Measurements from ENCODE around the gene AURKB.

The AURKB gene

DNA sequence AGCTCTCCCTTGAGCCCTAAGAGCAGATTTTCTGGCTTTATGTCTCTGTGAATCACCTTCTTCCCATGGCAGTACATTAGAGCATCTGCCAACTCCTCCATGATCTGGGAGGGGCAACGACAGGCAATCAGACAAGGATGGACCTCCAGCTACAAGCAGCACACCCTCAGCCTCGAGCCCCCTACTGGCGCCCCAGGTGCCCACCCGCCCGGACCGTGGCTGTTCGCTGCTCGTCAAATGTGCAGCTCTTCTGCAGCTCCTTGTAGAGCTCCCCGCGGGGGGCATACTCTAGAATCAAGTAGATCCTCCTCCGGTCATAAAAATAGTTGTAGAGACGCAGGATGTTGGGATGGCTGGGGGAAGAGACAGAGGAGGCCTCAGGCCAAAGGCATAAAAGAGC is 3.8 kb downstream of the AURKB start:
- H3K4me1 ChIP-seq (ENCODE audit: low read depth, poor library complexity, severe bottlenecking): peaks cover 3% of the 10 kb centered on the region
- H3K9ac ChIP-seq: no peak overlapping the region
- TF ChIP-seq, protein P1, sequence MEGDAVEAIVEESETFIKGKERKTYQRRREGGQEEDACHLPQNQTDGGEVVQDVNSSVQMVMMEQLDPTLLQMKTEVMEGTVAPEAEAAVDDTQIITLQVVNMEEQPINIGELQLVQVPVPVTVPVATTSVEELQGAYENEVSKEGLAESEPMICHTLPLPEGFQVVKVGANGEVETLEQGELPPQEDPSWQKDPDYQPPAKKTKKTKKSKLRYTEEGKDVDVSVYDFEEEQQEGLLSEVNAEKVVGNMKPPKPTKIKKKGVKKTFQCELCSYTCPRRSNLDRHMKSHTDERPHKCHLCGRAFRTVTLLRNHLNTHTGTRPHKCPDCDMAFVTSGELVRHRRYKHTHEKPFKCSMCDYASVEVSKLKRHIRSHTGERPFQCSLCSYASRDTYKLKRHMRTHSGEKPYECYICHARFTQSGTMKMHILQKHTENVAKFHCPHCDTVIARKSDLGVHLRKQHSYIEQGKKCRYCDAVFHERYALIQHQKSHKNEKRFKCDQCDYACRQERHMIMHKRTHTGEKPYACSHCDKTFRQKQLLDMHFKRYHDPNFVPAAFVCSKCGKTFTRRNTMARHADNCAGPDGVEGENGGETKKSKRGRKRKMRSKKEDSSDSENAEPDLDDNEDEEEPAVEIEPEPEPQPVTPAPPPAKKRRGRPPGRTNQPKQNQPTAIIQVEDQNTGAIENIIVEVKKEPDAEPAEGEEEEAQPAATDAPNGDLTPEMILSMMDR (conservative IDR thresholded peaks at IDR 0.05; ENCODE audit: low read depth, low read length): no peak
- no peak overlapping the region for H3K4me2 ChIP-seq
- H3K79me2 ChIP-seq (ENCODE audit: insufficient read depth, low read depth): peaks cover 10% of the 10 kb centered on the region; the same call in 1 of the 2 replicates
- H3K4me3 ChIP-seq (IDR thresholded peaks at IDR 0.05; ENCODE audit: insufficient read depth, low read depth, low read length): no peak overlapping the region
- no peaks in the 10 kb centered on the region for H3K27me3 ChIP-seq (ENCODE audit: insufficient read depth, low read depth)
- no peaks in the 10 kb centered on the region for H4K20me1 ChIP-seq (ENCODE audit: insufficient read depth)
- H3K36me3 ChIP-seq (ENCODE audit: insufficient read depth): no peaks in the 10 kb centered on the region
- H3K27ac ChIP-seq: no peak overlapping the region
- no peak overlapping the region for H2AFZ ChIP-seq (ENCODE audit: low read depth)

DNA sequence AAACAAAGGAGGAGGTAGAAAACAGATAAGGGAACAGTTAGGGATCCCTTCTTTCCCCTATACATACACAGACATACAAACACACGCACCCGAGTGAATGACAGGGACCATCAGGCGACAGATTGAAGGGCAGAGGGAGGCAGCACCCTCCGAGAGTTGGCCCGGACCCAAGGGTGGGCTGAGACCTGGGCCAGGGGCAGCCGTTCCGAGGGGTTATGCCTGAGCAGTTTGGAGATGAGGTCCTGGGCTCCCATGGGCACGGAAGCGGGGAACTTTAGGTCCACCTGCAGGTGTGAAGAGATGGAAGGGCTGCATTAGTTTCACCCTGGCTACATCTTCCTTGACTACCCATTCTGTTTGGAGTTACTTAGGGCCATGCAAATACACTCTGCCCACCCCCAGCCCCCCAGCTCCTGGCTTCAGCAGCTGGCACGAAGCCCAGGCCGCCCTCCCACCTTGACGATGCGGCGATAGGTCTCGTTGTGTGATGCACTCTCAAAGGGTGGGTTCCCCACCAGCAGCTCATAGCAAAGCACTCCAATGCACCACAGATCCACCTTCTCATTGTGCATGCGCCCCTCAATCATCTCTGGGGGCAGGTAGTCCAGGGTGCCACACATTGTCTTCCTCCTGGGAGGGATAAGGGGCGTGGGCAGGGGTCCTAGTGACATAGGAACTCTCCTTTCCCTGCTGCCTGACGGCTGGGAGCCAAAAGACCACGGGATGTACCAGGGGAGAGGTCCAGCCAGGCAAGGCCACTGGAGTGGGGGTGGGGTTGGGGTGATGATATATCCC is 5.4 kb downstream of the AURKB start:
- H3K9ac ChIP-seq: no peak overlapping the region
- H2AFZ ChIP-seq (ENCODE audit: low read depth): no peak overlapping the region
- no peaks in the 10 kb centered on the region for H3K27me3 ChIP-seq (ENCODE audit: insufficient read depth, low read depth)
- H4K20me1 ChIP-seq (ENCODE audit: insufficient read depth): no peaks in the 10 kb centered on the region
- H3K36me3 ChIP-seq (ENCODE audit: insufficient read depth): no peaks in the 10 kb centered on the region
- no peak overlapping the region for H3K27ac ChIP-seq
- no peak overlapping the region for H3K4me3 ChIP-seq (IDR thresholded peaks at IDR 0.05; ENCODE audit: insufficient read depth, low read depth, low read length)
- TF ChIP-seq, protein P1 (conservative IDR thresholded peaks at IDR 0.05; ENCODE audit: low read depth, low read length): no peak
- peaks cover 10% of the 10 kb centered on the region; the same call in 1 of the 2 replicates for H3K79me2 ChIP-seq (ENCODE audit: insufficient read depth, low read depth)
- no peak overlapping the region for H3K4me2 ChIP-seq
- no peaks in the 10 kb centered on the region for H3K4me1 ChIP-seq (ENCODE audit: low read depth, poor library complexity, severe bottlenecking)

DNA sequence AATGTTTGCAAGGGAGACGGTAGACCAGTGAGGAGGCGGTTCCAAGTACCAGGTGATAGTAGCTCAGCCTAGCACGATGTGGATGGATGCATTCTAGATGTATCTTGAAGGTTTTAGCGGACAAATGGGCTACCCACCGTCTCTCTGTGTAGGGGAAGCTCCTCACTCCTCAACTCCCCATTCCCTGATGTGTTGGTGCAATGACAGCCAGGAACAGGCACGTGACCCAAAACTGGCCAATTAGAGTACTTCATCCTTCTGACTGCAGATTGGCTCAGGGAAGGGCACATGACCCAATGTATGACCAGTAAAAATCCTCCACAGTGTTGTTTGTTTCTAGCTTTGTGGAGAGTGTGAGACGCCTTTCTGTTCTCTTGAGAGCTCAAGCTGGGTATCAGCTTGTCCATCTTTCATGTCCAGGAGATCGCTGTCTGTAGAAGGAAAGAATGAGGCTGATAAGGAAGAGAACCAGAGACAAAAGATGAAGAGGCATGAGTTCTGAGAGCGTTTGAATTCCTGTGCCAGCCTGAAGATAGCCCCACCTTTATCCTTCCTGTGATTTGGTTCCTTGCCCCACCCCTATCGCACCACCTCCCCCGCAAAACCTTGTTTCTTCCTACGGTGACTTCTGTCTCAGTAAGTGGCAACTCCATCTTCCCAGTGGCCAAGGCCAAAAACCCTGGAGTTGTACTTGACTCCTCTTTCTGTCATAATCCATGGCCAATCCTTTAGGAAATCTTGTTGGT is 18.1 kb downstream of the AURKB start:
- H3K36me3 ChIP-seq (ENCODE audit: insufficient read depth): no peaks in the 10 kb centered on the region
- no peak overlapping the region for H3K4me2 ChIP-seq
- TF ChIP-seq, protein P1 (conservative IDR thresholded peaks at IDR 0.05; ENCODE audit: low read depth, low read length): no peak
- H3K9ac ChIP-seq: no peak overlapping the region
- H3K27me3 ChIP-seq (ENCODE audit: insufficient read depth, low read depth): no peaks in the 10 kb centered on the region
- no peaks in the 10 kb centered on the region for H4K20me1 ChIP-seq (ENCODE audit: insufficient read depth)
- H3K27ac ChIP-seq: no peak overlapping the region
- H2AFZ ChIP-seq (ENCODE audit: low read depth): no peak overlapping the region
- H3K79me2 ChIP-seq (ENCODE audit: insufficient read depth, low read depth): no peaks in the 10 kb centered on the region
- no peak overlapping the region for H3K4me3 ChIP-seq (IDR thresholded peaks at IDR 0.05; ENCODE audit: insufficient read depth, low read depth, low read length)
- peaks cover 9% of the 10 kb centered on the region for H3K4me1 ChIP-seq (ENCODE audit: low read depth, poor library complexity, severe bottlenecking)

DNA sequence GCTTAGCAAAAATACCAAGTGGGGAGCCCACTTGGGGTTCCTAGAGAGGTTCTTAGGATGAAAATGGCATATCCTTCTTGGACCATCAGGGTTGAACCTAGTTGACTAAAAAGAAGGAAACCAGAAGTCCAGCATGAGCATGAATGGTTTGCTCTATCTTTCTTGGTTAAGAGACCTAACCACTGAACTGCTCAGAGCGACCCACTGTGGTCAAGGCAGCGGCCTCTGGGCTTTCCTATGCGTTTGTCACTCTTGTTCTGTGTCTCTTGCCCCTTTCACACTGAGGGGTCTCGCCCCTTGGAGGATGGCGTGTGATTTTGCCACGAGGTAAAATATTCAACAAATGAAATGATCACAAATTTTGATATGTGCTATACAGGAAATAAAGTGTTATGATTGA is 19.9 kb downstream of the AURKB start:
- peak overlapping the region; percentile 29; the same call in 1 of the 2 replicates for H3K27ac ChIP-seq
- no peaks in the 10 kb centered on the region for H3K27me3 ChIP-seq (ENCODE audit: insufficient read depth, low read depth)

More for the DNA sequence above, 19.9 kb downstream of the AURKB start:
- no peaks in the 10 kb centered on the region for H3K36me3 ChIP-seq (ENCODE audit: insufficient read depth)
- H3K9ac ChIP-seq: no peak overlapping the region
- TF ChIP-seq, protein P1 (conservative IDR thresholded peaks at IDR 0.05; ENCODE audit: low read depth, low read length): no peak
- H3K79me2 ChIP-seq (ENCODE audit: insufficient read depth, low read depth): no peaks in the 10 kb centered on the region
- peak overlapping the region; percentile 15 for H3K4me3 ChIP-seq (IDR thresholded peaks at IDR 0.05; ENCODE audit: insufficient read depth, low read depth, low read length)
- H3K4me1 ChIP-seq (ENCODE audit: low read depth, poor library complexity, severe bottlenecking): peaks cover 9% of the 10 kb centered on the region
- H4K20me1 ChIP-seq (ENCODE audit: insufficient read depth): no peaks in the 10 kb centered on the region
- H3K4me2 ChIP-seq: peak overlapping the region; percentile 80
- H2AFZ ChIP-seq (ENCODE audit: low read depth): no peak overlapping the region
